ENCODE data around the gene FOLR1.

DNA sequence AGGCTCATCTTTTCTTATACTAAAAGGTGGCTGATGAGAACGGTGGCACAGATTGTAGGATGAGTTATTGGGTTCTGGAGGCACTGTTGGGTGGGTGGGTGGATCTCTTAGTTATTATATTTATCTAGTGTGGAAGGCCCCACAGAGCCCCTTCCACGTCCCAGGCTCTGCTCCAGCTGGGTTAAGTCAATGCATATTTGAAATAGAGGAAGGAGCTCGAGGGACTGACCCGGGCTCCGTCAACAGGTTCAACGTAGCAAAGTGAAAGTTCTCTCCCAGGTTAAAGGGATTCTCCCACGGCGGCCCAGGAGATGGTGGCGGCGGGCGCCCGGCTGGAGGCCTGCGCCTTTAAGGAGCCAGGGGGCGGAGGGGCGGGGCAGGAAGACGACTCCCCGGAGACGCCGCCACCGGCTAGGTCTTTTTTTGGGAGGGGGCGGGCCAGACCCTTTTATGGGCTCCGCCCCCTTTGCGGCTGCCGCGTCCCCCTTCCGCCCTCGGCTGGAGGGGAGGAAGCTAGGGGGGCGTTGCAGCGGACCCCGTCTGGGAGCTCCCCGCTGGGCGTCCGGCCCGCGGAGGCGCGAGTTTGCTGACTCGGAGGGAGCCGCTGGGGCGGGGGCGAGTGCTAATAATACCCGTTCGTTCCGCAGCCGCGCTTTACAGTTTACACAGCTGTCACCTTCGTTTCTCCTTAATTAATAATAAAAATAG lies 31.1 kb downstream of the FOLR1 start:
- no peak for TF ChIP-seq CTCF (IDR thresholded peaks at IDR 0.05; ENCODE audit: insufficient read depth, low read length)
- no peak for TF ChIP-seq POLR2AphosphoS5 (IDR thresholded peaks at IDR 0.05; ENCODE audit: low read depth)
